ENCODE results near the gene RTKN. TPM values are rescaled to one million over a fixed set of nuclear protein-coding genes. Genes with fewer than 3 reads are reported as not detected.
"Not testable (repeated sequence)": the region's sequence is repeated elsewhere in the genome, so short reads cannot be mapped to it uniquely, and the experiment has no call there.

The RTKN gene
- total RNA-seq, 1 donor from 2014 or later, result 11.6 TPM

DNA sequence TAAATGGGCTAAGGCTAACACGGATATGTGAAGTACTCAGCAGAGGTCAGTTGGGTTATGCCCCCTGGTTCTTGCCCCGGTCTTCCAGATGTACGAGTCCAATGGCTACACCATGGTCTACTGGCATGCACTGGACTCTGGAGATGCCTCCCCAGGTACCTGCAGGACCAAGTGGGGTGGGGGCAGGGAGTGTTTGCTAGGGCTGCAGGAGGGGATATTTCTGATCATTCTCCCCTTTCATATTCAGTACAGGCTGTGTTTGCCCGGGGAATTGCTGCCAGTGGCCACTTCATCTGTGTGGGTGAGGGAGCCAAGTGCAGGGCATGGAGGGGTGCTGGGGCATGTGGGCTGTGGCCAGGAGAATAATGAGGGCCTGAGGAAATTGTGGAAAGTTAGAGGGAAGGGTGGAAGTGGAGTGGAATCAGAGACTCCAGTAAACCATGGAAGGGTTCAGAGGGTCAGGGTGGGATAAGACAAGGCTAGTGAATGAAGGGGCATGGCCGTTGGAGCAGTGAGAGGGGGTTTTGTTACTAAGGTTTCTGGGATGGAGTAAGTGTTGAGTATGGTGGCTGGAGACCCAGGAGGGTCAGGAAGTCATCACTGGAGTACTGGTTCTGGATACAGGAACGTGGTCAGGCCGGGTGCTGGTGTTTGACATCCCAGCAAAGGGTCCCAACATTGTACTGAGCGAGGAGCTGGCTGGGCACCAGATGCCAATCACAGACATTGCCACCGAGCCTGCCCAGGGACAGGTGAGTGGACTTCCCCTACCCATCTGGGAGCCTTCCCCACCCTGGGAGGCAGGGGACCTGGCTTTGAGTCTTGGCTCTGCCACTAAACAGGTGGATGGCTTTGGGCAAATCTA, 18.3 kb downstream of the RTKN start:
- peaks cover 26% of the 10 kb centered on the region for H3K36me3 Mint-ChIP-seq (ENCODE audit: low read depth)
- no peak for TF ChIP-seq CTCF (IDR thresholded peaks at IDR 0.05)
- ATAC-seq (ENCODE audit: low read depth) (no peak), DNase-seq (no peak)
- no peaks in the 10 kb centered on the region for H3K27me3 Mint-ChIP-seq
- intact Hi-C loops (cut with micrococcal nuclease), result loop anchor here (5.0 kb wide), 2 partner anchors 49 to 226 kb away; partner anchors contain the start of genes MRPL53 and MTHFD2
- ChIA-PET CTCF (no interaction called here), POLR2A (interaction anchor here (0.5 to 0.8 kb wide), 2 partner anchors 16 to 42 kb away, joined by 3 to 4 read pairs; no protein-coding TSS in a partner anchor)
- H3K27ac Mint-ChIP-seq, result no peak overlapping the region
- no peaks in the 10 kb centered on the region for H3K9me3 Mint-ChIP-seq
- peaks cover 32% of the 10 kb centered on the region for H3K4me1 Mint-ChIP-seq
- H3K4me3 Mint-ChIP-seq, result peak overlapping the region; percentile 66

GRCh38 chr2:74421221-74421870, 20.4 kb downstream of the RTKN start, which contains the start of the genes C2orf81 and WDR54:
Gene C2orf81 (minus strand): TSS chr2:74421619. CDS start chr2:74421560, 59 bp downstream.
Gene WDR54 (plus strand): TSS chr2:74421730. CDS start chr2:74422154, 424 bp downstream.
- Mint-ChIP-seq H3K4me3 (peak within 1 kb of the TSS; percentile 99), H3K9me3 (no peaks in the 10 kb centered on the region), H3K36me3 (ENCODE audit: low read depth) (peaks cover 17% of the 10 kb centered on the region), H3K4me1 (peaks cover 44% of the 10 kb centered on the region), H3K27ac (peak within 1 kb of the TSS; percentile 96), H3K27me3 (no peaks in the 10 kb centered on the region)
- intact Hi-C loops (cut with micrococcal nuclease), result loop anchor here (1.0 to 5.0 kb wide), 9 partner anchors 19 to 224 kb away; partner anchors contain the start of genes AUP1, CCDC142, HTRA2 and MRPL53
- ATAC-seq (ENCODE audit: low read depth) (peak; percentile 88), DNase-seq (peak; percentile 97)
- POLR2A ChIA-PET, result interaction anchor here (0.6 to 4.8 kb wide), 12 partner anchors 15 to 414 kb away, joined by 3 to 35 read pairs (median 4); partner anchors contain the start of genes INO80B, MOGS, MRPL53 and WBP1
- CTCF ChIA-PET, result interaction anchor here (1.2 to 1.6 kb wide), 2 partner anchors 19 to 35 kb away, joined by 3 to 6 read pairs; no protein-coding TSS in a partner anchor
- no peak for TF ChIP-seq CTCF (IDR thresholded peaks at IDR 0.05)

DNA sequence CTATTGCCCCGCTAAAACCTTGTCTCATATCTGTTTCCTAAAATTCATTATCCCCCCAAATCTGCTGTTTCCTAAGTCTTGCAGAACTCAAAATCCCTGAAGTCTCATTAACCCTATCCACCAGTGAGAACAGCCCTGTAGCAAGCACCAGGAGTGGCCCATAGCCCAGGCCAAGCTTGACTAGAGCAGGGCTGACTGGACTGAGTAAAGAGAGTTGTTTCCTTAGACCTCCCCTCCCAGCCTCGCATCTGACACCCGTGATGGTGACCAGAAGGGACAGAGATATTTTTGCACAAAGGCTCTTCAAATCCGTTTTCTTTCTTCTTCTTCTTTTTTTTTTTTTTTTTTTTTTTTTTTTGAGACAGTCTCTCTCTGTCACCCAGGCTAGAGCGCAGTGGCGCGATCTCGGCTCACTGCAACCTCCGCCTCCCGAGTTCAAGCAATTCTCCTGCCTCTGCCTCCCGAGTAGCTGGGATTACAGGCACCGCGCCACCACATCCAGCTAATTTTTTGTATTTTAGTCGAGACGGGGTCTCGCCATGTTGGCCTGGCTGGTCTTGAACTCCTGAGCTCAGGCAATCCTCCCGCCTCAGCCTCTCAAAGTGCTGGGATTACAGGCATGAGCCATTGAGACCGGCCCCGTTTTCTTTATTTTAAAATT, 21.2 kb downstream of the RTKN start:
- ATAC-seq (ENCODE audit: low read depth); H3K9me3 Mint-ChIP-seq; DNase-seq; H3K27me3 Mint-ChIP-seq: not testable (repeated sequence)
- Mint-ChIP-seq H3K27ac (peak overlapping the region; percentile 96), H3K4me1 (peaks cover 51% of the 10 kb centered on the region), H3K4me3 (peak overlapping the region; percentile 99), H3K36me3 (ENCODE audit: low read depth) (peaks cover 14% of the 10 kb centered on the region)
- intact Hi-C loops (cut with micrococcal nuclease), result loop anchor here (1.0 to 5.0 kb wide), 9 partner anchors 20 to 223 kb away; partner anchors contain the start of genes AUP1, CCDC142, HTRA2 and MRPL53
- POLR2A ChIA-PET, result interaction anchor here (0.5 to 4.8 kb wide), 15 partner anchors 14 to 415 kb away, joined by 3 to 35 read pairs (median 4); partner anchors contain the start of genes INO80B, MOGS, MRPL53 and WBP1
- CTCF ChIA-PET, result interaction anchor here (0.6 to 1.6 kb wide), 3 partner anchors 20 to 36 kb away, joined by 3 to 6 read pairs (median 3); no protein-coding TSS in a partner anchor

DNA sequence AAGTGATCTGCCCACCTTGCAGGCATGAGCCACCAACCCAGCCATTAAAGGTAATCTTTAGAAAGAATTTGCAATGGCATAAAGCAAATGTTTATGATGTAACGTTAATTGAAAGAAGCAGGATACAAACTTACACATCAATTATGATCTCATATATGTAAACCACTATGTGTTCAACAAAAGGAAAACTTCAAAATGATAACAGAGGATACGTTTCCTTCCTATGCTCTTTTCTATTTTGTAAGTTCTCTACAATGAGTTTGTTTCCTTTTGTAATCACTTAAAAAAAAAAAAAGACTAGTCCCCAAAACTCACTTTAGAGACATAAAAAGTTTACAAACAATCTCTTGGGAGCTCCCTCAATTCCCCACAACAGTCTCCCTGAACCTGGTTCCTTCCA, 21.7 kb downstream of the RTKN start:
- intact Hi-C loops (cut with micrococcal nuclease), result loop anchor here (5.0 kb wide), 2 partner anchors 52 to 223 kb away; partner anchors contain the start of genes MRPL53 and MTHFD2
- ChIA-PET POLR2A (interaction anchor here (0.5 to 4.8 kb wide), 6 partner anchors 28 to 242 kb away, joined by 3 to 35 read pairs (median 6); partner anchors contain the start of genes INO80B, MOGS and WBP1), CTCF (interaction anchor here (0.6 kb wide), 1 partner anchor 34 kb away, joined by 3 read pairs; no protein-coding TSS in a partner anchor)
- Mint-ChIP-seq H3K27ac (peak overlapping the region; percentile 96), H3K4me3 (peak overlapping the region; percentile 53), H3K4me1 (peaks cover 54% of the 10 kb centered on the region), H3K36me3 (ENCODE audit: low read depth) (peaks cover 8% of the 10 kb centered on the region), H3K9me3 (no peaks in the 10 kb centered on the region), H3K27me3 (no peaks in the 10 kb centered on the region)
- ATAC-seq (ENCODE audit: low read depth) (no peak), DNase-seq (no peak)
- TF ChIP-seq CTCF (IDR thresholded peaks at IDR 0.05), result no peak

GRCh38 chr2:74419345-74419744, 22.4 kb downstream of the RTKN start:
- ChIA-PET POLR2A (interaction anchor here (1.1 to 4.8 kb wide), 4 partner anchors 25 to 38 kb away, joined by 4 to 35 read pairs (median 13); partner anchors contain the start of genes INO80B and WBP1), CTCF (no interaction called here)
- peaks cover 4% of the 10 kb centered on the region for H3K36me3 Mint-ChIP-seq (ENCODE audit: low read depth)
- H3K9me3 Mint-ChIP-seq, result no peaks in the 10 kb centered on the region
- intact Hi-C loops (cut with micrococcal nuclease), result no loop called here
- DNase-seq (no peak), ATAC-seq (ENCODE audit: low read depth) (no peak)
- H3K4me3 Mint-ChIP-seq, result no peak overlapping the region
- H3K27ac Mint-ChIP-seq, result peak overlapping the region; percentile 96
- TF ChIP-seq CTCF (IDR thresholded peaks at IDR 0.05), result no peak
- no peaks in the 10 kb centered on the region for H3K27me3 Mint-ChIP-seq
- peaks cover 58% of the 10 kb centered on the region for H3K4me1 Mint-ChIP-seq

Data from activated B cell treated with CpG ODN at 0.5 μM for 24 hours (primary cell).